Left ventricle myocardium superior (tissue), 1 donor: ENCODE measurements around the gene POGZ. TPM values are rescaled to one million over a fixed set of nuclear protein-coding genes. Genes with fewer than 3 reads are reported as not detected.
A peak's percentile ranks its signal among the peaks of the same experiment; 100 is the strongest.
"Not testable (repeated sequence)": the region's sequence is repeated elsewhere in the genome, so short reads cannot be mapped to it uniquely, and the experiment has no call there.

Source experiments
- ATAC-seq: fragments of 200-7000 bp; cut with Tn5 transposase; one replicate; pipeline ENCODE4 v1.9.1; 2020; ENCODE audit warnings: mild to moderate bottlenecking, moderate library complexity
- DNase-seq: peaks from one replicate; pipeline ENCODE4 v3.0.0-alpha.2; 2020
- intact Hi-C: fragments of 100-400 bp; cut with micrococcal nuclease; formaldehyde crosslinking; loops from one replicate; pipeline ENCODE4 v1.11.0; 2022
- total RNA-seq: library from RNA; stranded (reverse); fragmentation: NEBNext Ultra II Directional; extraction: Animal tissue kit (Norgen Biotek cat#: 25700); gene quantifications from one replicate; pipeline ENCODE4 v1.2.1, GENCODE V29; 2021
- donor health status: DM: no; HTN: yes; CAD: no; lungs with severe emphysema.

POGZ gene
- total RNA-seq, 1 donor from 2014 or later = 46.1 TPM

DNA sequence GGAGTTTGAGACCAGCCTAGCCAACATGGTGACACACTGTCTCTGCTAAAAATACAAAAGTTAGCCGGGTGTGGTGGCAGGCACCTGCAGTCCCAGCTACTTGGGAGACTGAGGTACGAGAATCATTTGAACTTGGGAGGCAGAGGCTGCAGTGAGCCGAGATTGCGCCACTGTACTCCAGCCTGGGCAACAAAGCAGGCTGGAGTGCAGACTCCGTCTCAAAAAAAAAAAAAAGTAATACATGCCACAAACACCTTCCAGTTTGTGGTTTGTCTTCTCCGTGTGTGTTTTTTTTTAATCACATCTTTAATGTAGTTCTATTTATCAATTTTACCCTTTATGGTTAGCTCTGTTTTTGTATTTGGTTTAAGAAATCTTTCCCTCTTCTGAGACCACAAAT is 22.3 kb downstream of the POGZ start:
- ATAC-seq (no peak), DNase-seq (no peak)
- intact Hi-C loops = no loop called here

DNA sequence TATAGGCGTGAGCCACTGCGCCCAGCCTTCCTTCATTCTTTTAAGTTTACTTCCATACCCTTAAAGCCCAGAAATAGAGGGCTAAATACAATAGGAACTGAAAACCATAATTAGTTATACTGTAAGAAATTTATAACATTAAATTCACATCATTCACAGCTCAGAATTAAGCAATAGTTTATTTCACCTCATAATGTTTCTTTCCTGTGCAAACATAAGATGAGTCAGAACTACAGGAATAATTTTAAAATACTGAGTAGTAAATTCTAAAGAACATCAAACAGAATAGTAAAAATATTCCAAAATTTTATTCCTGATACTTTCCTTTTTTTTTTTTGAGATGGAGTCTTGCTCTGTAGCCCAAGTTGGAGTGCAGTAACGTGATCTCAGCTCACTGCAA is 24.1 kb downstream of the POGZ start:
- intact Hi-C loops = no loop called here
- ATAC-seq (no peak), DNase-seq (no peak)

DNA sequence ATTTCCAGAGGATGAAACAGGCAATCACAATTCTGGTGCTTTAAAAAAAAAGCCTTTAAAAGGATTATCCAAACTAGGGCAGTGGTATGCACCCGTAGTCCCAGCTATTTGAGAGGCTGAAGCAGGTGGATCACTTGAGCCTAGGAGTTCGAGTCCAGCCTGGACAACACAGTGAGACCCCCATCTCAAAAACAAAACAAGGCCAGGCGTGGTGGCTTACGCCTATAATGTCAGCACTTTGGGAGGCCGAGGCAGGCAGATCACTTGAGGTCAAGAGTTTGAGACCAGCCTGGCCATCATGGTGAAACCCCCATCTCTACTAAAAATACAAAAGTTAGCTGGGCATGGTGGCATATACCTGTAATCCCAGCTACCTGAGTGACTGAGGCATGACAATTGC is 25.5 kb downstream of the POGZ start:
- intact Hi-C loops, DNase-seq, ATAC-seq: not testable (repeated sequence)

DNA sequence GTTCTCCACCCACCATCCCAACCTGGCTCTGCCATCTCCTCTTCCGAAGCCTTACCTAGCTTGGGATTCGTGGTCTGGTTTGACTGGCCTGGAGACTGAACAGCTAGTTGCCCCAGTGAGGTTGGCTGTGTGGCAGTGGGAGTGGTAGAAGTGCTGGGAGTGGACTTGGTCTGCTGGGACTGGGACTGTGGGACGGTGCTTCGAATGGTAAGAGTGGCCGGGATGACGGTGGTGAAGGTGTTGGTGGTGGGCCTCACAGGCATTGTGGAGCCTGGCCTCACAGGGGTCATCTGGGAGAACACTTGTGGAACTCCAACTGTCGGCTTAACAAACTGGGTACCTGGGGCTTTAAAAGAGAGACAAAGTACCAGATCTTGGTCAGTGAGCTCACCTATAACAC is 31.2 kb downstream of the POGZ start:
- intact Hi-C loops = no loop called here
- DNase-seq (no peak), ATAC-seq (no peak)

DNA sequence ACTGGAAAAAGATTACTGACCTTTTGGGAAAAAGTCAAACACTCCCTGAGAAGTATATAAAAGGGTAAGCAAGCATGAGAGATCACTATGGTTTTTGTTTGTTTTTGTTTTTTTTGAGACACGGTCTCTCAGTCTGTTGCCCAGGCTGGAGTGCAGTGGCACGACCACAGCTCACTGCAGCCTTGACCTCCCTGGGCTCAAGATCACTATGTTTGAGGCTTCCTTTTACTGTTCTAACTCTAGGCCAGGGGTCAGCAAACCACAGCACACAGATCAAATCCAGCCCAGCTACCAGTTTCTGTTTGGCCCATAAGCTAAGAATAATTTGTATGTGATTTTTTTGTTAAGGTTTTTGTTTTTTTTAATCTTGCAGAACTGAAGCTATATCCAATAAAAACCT is 34.2 kb downstream of the POGZ start:
- intact Hi-C loops = no loop called here
- DNase-seq = no peak
- peak; percentile 31 for ATAC-seq

DNA sequence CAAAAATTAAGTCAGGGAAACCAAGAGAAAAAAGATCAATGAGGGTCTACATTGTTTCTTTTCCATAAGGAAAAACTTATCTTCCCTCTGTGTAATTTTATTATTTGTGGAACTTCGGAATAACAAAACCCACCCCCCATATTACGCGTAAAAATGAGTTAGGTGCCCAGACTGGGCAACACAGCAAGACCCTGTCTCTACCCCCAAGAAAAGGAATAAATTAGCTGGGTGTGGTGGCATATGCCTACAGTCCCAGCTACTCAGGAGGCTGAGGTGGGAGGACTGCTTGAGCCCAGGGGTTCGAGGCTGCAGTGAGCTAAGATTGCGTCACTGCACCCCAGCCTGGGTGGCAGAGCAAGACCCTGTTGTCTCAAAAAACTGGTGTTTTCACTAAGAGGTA is 39.5 kb downstream of the POGZ start:
- ATAC-seq (no peak), DNase-seq (no peak)
- intact Hi-C loops = no loop called here

DNA sequence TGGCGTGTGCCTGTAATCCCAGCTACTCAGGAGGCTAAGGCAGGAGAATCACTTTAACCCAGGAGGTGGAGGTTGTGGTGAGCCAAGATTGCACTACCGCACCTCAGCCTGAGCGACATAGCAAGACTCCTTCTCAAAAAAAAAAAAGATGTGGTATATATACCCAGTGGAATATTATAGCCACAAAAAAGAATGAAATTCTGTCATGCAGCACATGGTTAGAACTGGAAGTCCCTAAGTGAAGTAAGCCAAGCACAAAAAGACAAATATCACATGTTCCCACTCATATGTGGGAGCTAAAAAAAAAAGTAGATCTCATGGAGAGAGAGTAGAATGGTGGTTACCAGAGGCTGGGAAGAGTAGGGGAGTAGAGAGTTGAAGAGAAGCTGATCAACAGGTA is 41.2 kb downstream of the POGZ start:
- no peak for DNase-seq
- intact Hi-C loops = no loop called here
- no peak for ATAC-seq

DNA sequence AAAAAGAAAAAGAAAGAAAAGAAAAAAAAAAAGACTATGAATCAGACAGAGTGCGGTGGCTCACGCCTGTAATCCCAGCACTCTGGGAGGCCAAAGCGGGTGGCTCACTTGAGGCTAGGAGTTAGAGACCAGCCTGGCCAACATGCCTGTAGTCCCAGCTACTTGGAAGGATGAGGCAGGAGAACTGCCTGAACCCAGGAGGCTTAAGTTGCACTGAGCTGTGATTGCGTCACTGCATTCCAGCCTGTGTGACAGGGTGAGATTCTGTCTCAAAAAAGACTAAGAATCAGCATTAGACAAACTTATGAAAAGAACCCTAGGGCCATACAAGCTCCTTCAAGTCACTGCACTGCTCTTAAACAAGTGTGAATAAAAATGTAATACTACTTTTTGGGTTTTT is 43.1 kb downstream of the POGZ start:
- ATAC-seq (no peak), DNase-seq (no peak)
- intact Hi-C loops = no loop called here

DNA sequence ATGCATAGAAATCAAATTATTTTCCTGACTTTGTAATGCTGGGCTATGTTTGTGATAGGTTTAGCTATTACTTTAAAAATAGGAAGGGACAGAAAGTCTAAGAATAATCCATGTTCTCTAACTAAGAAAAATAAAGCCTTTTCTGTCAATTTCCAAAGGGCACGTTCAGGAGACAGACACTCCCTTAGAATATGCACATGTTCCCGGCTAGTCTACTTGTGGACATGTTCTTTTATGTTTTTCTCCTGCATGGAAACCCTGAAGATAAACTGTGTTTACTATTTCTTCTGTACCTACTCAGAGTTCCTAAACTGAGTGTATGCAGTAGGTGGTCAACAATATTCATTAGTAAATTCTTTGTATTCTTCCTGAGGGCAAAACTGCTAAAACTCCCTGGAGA is 47.4 kb downstream of the POGZ start:
- ATAC-seq = no peak
- intact Hi-C loops = no loop called here
- DNase-seq = no peak

DNA sequence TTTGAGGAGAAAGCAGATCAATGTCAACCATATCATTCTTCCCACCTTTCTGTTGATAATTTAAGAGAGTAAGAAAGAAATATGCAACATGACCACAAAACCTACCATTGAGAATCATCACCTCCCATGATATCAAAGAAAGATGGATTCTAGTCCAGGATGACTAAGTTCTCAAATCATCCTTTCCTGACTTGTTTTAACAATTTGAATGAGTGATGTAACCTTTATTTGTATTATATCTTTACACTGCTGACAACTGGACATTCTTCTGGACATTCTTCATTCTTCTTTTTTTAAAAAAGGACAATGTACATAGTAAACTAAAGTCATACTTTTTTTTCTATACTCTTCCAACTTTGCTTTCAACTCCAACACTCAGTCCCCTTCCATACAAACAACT is 50.4 kb downstream of the POGZ start:
- intact Hi-C loops = no loop called here
- DNase-seq (no peak), ATAC-seq (no peak)

DNA sequence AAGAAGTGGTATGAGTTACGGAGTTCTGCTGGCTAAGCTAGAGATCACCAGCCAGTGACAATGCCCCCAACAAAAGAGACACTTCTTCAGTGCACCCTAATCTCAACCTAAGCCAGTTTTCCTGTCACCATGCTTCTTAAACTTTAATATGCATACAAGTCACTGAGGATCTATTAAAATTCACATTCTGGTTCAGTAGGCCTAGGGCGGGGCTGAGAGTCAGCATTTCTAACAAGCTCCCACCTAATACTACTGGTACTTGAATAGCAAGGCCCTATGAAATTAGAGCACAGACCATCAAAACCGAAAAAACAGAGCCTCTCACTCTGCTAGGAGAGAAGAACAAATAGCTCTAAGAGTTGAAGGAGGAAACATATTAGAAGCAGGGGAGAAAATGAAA is 52.0 kb downstream of the POGZ start:
- no peak for ATAC-seq
- intact Hi-C loops = no loop called here
- DNase-seq = no peak

DNA sequence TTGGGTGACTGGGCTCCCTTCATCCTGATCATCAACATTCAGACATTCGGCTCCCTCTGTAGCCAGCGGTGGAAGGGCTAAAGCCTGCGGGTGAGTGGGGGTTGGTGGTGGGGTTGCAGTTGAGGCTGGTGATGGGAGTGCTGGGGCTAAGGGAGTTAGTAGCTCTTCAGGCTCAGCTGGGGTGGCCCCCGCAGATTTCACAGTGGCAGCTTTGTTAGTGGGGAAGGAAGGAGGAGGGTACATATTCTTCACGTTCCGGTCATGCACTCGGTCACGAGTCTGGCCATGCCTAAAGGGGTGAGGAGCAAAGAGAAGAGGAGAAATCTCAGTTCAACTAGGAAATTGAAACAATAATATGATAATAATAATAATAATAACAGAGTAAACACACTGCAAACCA is 53.1 kb downstream of the POGZ start:
- ATAC-seq (no peak), DNase-seq (no peak)
- intact Hi-C loops = no loop called here

DNA sequence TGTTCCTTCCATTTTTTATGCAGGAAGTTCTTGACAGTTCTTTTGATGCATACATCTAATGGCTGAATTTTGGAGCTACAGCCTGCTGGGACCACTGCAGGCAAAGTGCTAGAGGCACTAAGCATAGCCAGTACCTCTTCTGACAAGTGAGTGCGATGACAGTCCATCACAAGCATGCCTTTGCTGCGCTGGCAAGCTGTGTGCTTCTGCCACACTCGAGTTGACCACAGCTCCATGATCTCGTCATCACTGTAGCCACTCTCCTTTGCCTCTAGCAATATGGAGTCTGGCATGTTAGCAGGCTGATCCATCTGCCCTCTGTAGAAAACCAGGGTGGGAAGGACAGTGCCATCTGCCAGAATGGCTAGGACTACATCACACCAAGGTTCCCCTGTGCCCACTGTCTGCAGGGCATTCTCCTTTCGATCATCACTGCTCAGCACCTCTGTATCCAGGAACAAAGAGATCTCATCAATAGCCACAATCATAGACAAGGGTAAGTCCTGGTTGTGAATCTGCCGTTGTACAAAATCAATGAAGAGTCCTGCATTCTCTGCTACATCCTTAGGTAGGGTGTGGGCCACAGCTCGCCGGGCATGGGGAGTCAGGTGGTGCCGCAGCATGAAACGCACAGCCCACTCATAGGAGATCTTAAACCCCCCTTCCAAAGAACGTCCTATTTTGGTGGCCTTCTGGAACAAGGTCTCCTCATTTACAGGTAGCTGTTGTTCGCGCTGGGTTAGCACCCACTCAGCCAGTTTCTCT is 53.9 kb downstream of the POGZ start:
- ATAC-seq (peak; percentile 66), DNase-seq (peak; percentile 35)

DNA sequence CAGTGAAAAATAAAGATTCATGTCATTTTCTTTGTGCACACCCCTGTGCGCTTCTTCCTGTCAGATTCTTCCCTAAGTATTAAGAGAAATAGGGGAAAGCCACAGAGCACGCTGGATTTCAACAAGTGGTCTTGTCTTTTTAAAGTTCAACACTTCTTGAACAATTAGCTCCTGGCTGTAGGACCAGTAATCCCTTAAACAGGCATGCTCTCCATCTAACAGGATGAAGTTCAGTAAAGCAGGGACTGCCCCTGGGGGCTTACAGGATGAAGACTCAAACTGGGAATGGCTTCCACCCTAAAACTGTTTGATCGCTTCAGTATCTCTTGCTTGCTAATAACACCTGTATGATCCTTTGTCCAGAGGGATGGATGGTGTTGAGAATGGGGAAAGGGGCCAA is 55.7 kb downstream of the POGZ start:
- DNase-seq (no peak), ATAC-seq (no peak)
- intact Hi-C loops = no loop called here

More for the DNA sequence above, 53.9 kb downstream of the POGZ start:
- intact Hi-C loops = no loop called here

DNA sequence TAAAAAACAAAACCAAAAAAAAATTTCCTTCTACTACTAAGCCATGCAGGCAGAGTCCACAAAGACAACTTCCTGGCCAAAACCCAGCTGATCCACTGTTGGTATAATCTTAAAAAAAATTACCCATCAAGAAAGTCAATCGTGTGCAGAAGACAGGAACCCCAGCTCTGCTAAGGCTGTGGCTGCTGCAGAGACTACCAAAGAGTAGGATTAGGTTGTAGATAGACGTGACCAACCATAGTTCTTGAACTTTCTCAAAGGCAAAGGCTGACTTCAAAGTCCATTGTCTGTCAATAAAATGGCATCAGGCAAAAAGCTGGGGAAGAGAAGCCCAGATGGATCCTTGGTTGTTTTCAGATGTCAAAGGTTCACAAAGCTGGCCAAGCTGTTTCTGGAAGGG is 56.5 kb downstream of the POGZ start:
- no peak for ATAC-seq
- DNase-seq = no peak
- intact Hi-C loops = no loop called here

DNA sequence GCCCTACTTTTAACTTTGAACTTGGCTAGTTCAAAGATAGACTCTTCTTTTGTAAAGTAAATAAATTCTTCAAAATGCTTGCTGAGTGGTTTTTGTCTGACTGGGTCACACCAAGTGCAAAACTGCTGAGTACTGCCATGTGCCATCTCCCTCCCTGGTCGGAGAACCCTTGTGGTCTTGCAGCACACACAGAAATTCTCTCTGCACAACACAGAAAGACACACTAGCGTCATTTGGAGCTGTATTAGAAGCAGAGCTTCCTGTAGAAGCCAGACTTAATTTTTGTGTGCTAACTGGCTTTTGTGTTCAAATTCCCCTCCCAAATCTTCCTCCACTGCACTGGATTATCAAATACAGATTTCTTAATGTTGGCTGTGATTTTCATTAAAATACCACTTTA is 57.4 kb downstream of the POGZ start:
- intact Hi-C loops = no loop called here
- ATAC-seq (no peak), DNase-seq (no peak)

DNA sequence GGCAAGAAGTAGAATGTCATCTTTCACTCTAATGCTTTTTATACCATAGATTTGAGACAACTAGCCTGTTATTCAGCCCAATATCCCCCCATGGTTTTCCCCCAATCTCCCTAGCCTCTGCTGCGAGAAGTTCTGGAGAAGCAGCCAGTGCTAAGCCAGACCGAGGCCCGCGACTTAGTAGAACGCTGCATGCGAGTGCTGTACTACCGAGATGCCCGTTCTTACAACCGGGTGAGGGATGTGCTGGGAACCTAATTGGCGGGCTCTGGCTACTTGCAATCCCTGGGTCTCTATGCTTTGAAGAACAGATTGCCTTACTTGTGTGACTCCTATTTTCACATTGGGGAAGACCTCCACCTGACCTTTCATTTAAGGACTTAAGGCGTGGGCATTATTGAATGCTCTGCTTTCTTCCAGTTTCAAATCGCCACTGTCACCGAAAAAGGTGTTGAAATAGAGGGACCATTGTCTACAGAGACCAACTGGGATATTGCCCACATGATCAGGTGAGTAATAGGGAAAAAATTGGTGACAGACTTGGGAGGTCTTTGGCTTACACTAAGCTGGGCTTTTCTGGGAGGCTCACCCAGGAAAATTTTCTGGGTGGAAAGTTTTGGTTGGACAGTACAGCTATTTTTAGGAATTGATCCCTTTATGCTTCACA is 58.0 kb downstream of the POGZ start:
- no peak for DNase-seq
- intact Hi-C loops = no loop called here

DNA sequence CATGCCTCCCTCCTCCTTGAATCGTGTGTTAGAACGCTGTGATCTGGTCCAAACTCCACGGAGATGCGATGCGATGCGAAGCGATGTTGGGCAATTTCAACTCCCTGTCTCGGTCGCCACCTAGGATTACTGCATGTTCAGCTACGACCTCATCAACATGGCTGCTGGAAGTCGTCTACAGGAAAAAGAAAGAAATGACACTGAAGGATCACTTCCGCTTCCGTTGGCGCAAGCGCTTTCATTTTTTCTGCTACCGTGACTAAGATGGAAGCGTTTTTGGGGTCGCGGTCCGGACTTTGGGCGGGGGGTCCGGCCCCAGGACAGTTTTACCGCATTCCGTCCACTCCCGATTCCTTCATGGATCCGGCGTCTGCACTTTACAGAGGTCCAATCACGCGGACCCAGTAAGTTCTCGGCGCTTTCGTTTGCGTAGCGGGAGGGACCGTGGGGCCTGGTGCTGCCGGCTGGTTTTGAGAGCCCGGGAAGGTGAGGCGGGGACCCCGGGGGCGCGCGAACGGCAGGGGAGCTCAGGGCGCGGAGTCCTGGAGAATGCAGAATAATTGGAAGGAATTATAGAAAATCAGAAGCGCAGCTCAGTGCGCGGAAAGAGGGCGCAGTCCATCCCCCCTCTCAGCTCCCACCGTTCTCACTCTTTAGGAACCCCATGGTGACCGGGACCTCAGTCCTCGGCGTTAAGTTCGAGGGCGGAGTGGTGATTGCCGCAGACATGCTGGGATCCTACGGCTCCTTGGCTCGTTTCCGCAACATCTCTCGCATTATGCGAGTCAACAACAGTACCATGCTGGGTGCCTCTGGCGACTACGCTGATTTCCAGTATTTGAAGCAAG is 59.7 kb downstream of the POGZ start, which contains the start of gene PSMB4:
TSS of gene PSMB4 (plus strand) at position 250 of the 848 bp plus-strand sequence. CDS start at position 265, 15 bp downstream.
- DNase-seq = peak; percentile 77

More for the DNA sequence above, 58.0 kb downstream of the POGZ start:
- ATAC-seq = no peak

DNA sequence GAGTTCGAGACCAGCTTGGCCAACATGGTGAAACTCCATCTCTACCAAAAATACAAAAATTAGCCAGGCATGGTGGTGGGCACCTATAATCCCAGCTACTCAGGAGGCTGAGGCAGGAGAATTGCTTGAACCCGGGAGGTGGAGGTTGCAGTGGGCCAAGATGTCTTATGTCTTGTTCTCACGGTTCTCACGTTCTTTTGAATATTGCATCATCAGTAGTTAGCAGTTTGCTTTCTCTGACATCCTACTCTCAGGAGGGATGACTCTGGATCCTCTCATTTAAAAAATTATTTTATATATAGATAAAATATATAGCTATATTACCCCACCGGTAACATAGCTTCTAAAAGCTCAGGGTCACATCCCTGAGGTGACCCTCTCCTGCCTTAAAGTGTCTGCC is 63.0 kb downstream of the POGZ start:
- DNase-seq = not testable (repeated sequence)
- intact Hi-C loops = loop anchor here (10.0 kb wide), 1 partner anchor 51 kb away; the partner anchor contains the start of gene RFX5

More for the DNA sequence above, 59.7 kb downstream of the POGZ start, which contains the start of gene PSMB4:
- peak; percentile 96 for ATAC-seq
- intact Hi-C loops = loop anchor here (10.0 kb wide), 1 partner anchor 55 kb away; the partner anchor contains the start of gene RFX5

DNA sequence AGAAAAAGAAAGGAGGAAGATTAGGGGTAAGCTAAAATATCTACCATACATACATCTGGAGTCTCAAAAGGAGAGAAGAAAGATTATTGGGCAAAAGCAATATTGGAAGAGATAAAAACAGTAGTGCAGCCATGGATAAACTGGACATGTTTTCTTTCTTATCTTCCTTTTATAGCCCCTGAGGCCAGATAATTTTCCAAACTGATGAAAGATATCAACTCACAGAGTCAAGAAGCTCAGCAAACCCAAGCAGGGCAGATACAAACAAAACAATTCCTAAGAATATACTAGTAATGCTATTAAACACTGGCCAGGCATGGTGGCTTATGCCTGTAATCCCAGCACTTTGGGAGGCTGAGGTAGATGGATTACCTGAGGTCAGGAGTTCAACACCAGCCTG is 65.7 kb downstream of the POGZ start:
- intact Hi-C loops = loop anchor here (10.0 kb wide), 1 partner anchor 49 kb away; the partner anchor contains the start of gene RFX5
- ATAC-seq (no peak), DNase-seq (no peak)

More for the DNA sequence above, 63.0 kb downstream of the POGZ start:
- not testable (repeated sequence) for ATAC-seq
